K562 (cell line): ENCODE results near the gene MRPL44. TPM values are rescaled to one million over a fixed set of nuclear protein-coding genes. Genes with fewer than 3 reads are reported as not detected.

ENCODE experiments used
- CAMTA2 ChIP-seq: fragments of 250-450 bp; sonication (Bioruptor Pico); conservative IDR thresholded peaks from 2 replicates; pipeline ENCODE4 v1.5.1; 2022
- NFIC ChIP-seq: fragments of 450-650 bp; IDR thresholded peaks from 2 replicates; pipeline ENCODE4 v1.6.1; 2017; ENCODE audit warnings: mild to moderate bottlenecking, inconsistent platforms
- SIN3A ChIP-seq, 2 experiments: fragments of 150-350 bp in 1 of 2; IDR thresholded peaks; 2 replicates each; pipeline ENCODE4 v1.6.1; 2011 to 2016; ENCODE audit warnings: borderline replicate concordance in 2 of 2, low read depth in 2 of 2, low read length in 2 of 2, mild to moderate bottlenecking in 2 of 2, moderate library complexity in 2 of 2; ENCODE audit not compliant: control insufficient read depth in 1 of 2
- ZNF184 ChIP-seq: sonication (generic); formaldehyde crosslinking; IDR thresholded peaks from 2 replicates; pipeline ENCODE4 v1.5.0; 2020; ENCODE audit warnings: missing genetic modification reagents
- ZNF318 ChIP-seq, 2 experiments: fragments of 450-650 bp; IDR thresholded peaks; 2 replicates each; pipeline ENCODE4 v1.6.1; 2016; ENCODE audit warnings: mild to moderate bottlenecking in 2 of 2, borderline replicate concordance in 1 of 2, low read depth in 1 of 2, moderate library complexity in 1 of 2
- polyA plus RNA-seq, 8 experiments: library from polyadenylated mRNA; depleted of rRNA in 4 of 8; stranded (reverse) in 5 of 8; unstranded in 3 of 8; fragments of >200 nt; fragmentation: Nextera tagmentation in 2 of 8; fragmentation: Illumina TruSeq in 1 of 8; extraction: Ambion mirVana in 2 of 8; extraction: Trizol in 1 of 8; gene quantifications; 2 replicates each; pipeline versions ENCODE4 v1.2.1 to v1.2.3, GENCODE V29; 2011 to 2014; ENCODE audit warnings: inconsistent platforms in 1 of 8, missing spikeins in 1 of 8
- total RNA-seq, 7 experiments: library from RNA; depleted of rRNA in 6 of 7; stranded (reverse); fragments of >200 nt in 6 of 7; fragmentation: Illumina TruSeq in 2 of 7; extraction: Trizol in 2 of 7; gene quantifications; 2 replicates each; pipeline versions ENCODE4 v1.2.1 to v1.2.3, GENCODE V29; 2011 to 2021; ENCODE audit warnings: low replicate concordance in 1 of 7

Gene MRPL44
- total and polyA plus RNA-seq, 9 of the 15 experiments (the other 6 are each of a cell fraction or from before 2014, with no cell fraction given): 10.4 to 26.0 (median 20.2) TPM

GRCh38 chr2:223969856-223970255 is 12.6 kb downstream of the MRPL44 start (continued):
- TF ChIP-seq ZNF318 (IDR thresholded peaks at IDR 0.05; ENCODE audit: borderline replicate concordance in 1 of 2, low read depth in 1 of 2) (no peak), CAMTA2 (no peak), SIN3A (IDR thresholded peaks at IDR 0.05; ENCODE audit: borderline replicate concordance in 2 of 2, control insufficient read depth in 1 of 2, low read depth in 2 of 2, low read length in 2 of 2) (no peak), NFIC (no peak), ZNF184 (CRISPR knock-in tag) (no peak)
